SK-N-SH (cell line): ENCODE results near the gene MRPL53. TPM values are rescaled to one million over a fixed set of nuclear protein-coding genes. Genes with fewer than 3 reads are reported as not detected.

ENCODE experiments used
- CTCF ChIA-PET: fragments of 300-600, 350-600 bp; formaldehyde crosslinking; extraction: SDS; loops from one replicate; lab custom pipeline; 2021; lab: Yijun Ruan, JAX
- POLR2A ChIA-PET: fragments of 350-600 bp; sonication (Branson Sonifier 250); formaldehyde crosslinking; extraction: SDS; loops from one replicate; lab custom pipeline; 2020; ENCODE audit warnings: antibody characterized with exemption, inconsistent platforms; lab: Yijun Ruan, JAX
- DNase-seq: peaks from one replicate; pipeline ENCODE4 v3.0.0; 2012
- H2AFZ ChIP-seq: fragments of 200-600 bp; sonication (generic); 2 replicates; pipeline ENCODE4 v1.8.1; 2016; ENCODE audit warnings: antibody characterized with exemption, mild to moderate bottlenecking, low read depth
- H3F3A ChIP-seq: fragments of 200-600 bp; sonication (generic); replicated peaks from 2 replicates; pipeline ENCODE3; 2016; ENCODE audit warnings: antibody characterized with exemption, mild to moderate bottlenecking; ENCODE audit not compliant: insufficient read depth
- H3K27ac ChIP-seq, 2 experiments: fragments of 200-500 bp in 1 of 2; fragments of 200-600 bp in 1 of 2; sonication (Bioruptor generic) in 1 of 2; sonication (generic), shearing (Covaris generic) in 1 of 2; 2 replicates each; pipeline versions ENCODE4 v1.5.1 to v1.6.1; 2014 to 2016; ENCODE audit warnings: low read depth in 2 of 2, inconsistent platforms in 1 of 2, low read length in 1 of 2, mild to moderate bottlenecking in 1 of 2, mixed read lengths in 1 of 2
- H3K27me3 ChIP-seq: fragments of 200-600 bp; sonication (generic), shearing (Covaris generic); 2 replicates; pipeline ENCODE4 v1.6.1; 2016; ENCODE audit warnings: mixed run types; ENCODE audit not compliant: insufficient read depth
- H3K36me3 ChIP-seq, 2 experiments: fragments of 200-500 bp in 1 of 2; fragments of 200-600 bp in 1 of 2; sonication (Bioruptor generic) in 1 of 2; sonication (generic) in 1 of 2; replicated peaks in 1 of 2; 2 replicates each; pipeline versions ENCODE3 to v1.5.1; 2014 to 2016; ENCODE audit warnings: low read length in 1 of 2, mild to moderate bottlenecking in 1 of 2; ENCODE audit not compliant: insufficient read depth in 2 of 2, control insufficient read depth in 1 of 2
- H3K4me1 ChIP-seq, 2 experiments: fragments of 200-500 bp in 1 of 2; fragments of 200-600 bp in 1 of 2; sonication (Bioruptor generic) in 1 of 2; sonication (generic), shearing (Covaris generic) in 1 of 2; 2 replicates each; pipeline versions ENCODE4 v1.5.1 to v1.6.1; 2014 to 2016; ENCODE audit warnings: low read depth in 1 of 2, low read length in 1 of 2, mixed run types in 1 of 2; ENCODE audit not compliant: insufficient read depth in 2 of 2, control insufficient read depth in 1 of 2
- H3K4me2 ChIP-seq: fragments of 200-600 bp; sonication (generic), shearing (Covaris generic); 2 replicates; pipeline ENCODE4 v1.6.1; 2017; ENCODE audit warnings: mixed run types
- H3K4me3 ChIP-seq, 2 experiments: fragments of 200-500 bp in 1 of 2; fragments of 200-600 bp in 1 of 2; sonication (Bioruptor generic) in 1 of 2; sonication (generic), shearing (Covaris generic) in 1 of 2; 2 replicates each; pipeline versions ENCODE4 v1.5.1 to v1.8.1; 2014 to 2016; ENCODE audit warnings: low read depth in 2 of 2, inconsistent platforms in 1 of 2, low read length in 1 of 2, mild to moderate bottlenecking in 1 of 2, mixed read lengths in 1 of 2, moderate library complexity in 1 of 2
- H3K79me2 ChIP-seq: fragments of 200-600 bp; sonication (generic); 2 replicates; pipeline ENCODE4 v1.8.1; 2017; ENCODE audit warnings: mild to moderate bottlenecking; ENCODE audit not compliant: insufficient read depth
- H3K9ac ChIP-seq: fragments of 200-600 bp; sonication (generic); 2 replicates; pipeline ENCODE4 v1.6.1; 2017; ENCODE audit warnings: mixed run types
- H3K9me2 ChIP-seq: fragments of 200-600 bp; sonication (generic); 2 replicates; pipeline ENCODE4 v1.6.1; 2017; ENCODE audit warnings: mixed run types
- H3K9me3 ChIP-seq: fragments of 200-600 bp; sonication (generic); 2 replicates; pipeline ENCODE4 v1.6.1; 2017; ENCODE audit warnings: mixed run types, mild to moderate bottlenecking, moderate library complexity
- H4K20me1 ChIP-seq: fragments of 200-600 bp; sonication (generic); 2 replicates; pipeline ENCODE4 v1.6.1; 2017; ENCODE audit warnings: mild to moderate bottlenecking, mixed run types; ENCODE audit not compliant: insufficient read depth
- ELF1 ChIP-seq: IDR thresholded peaks from 2 replicates; pipeline ENCODE4 v1.4.0; 2012
- EP300 ChIP-seq, 2 experiments: IDR thresholded peaks; 2 replicates each; pipeline versions ENCODE4 v1.4.0 to v1.6.1; 2012; ENCODE audit warnings: borderline replicate concordance in 1 of 2, low read depth in 1 of 2, low read length in 1 of 2
- FOSL2 ChIP-seq: IDR thresholded peaks from 2 replicates; pipeline ENCODE4 v1.4.0; 2012; ENCODE audit warnings: low read depth, mild to moderate bottlenecking, moderate library complexity, borderline replicate concordance
- GATA2 ChIP-seq: sonication (generic); formaldehyde crosslinking; IDR thresholded peaks from 2 replicates; pipeline ENCODE4 v1.5.0; 2020; ENCODE audit warnings: mild to moderate bottlenecking, missing genetic modification reagents
- MAX ChIP-seq: IDR thresholded peaks from 2 replicates; pipeline ENCODE4 v1.4.0; 2012; ENCODE audit warnings: low read depth
- MEF2A ChIP-seq: IDR thresholded peaks from 2 replicates; pipeline ENCODE4 v1.4.0; 2012; ENCODE audit warnings: low read depth, borderline replicate concordance
- NFIC ChIP-seq: IDR thresholded peaks from 2 replicates; pipeline ENCODE4 v1.4.0; 2012; ENCODE audit warnings: borderline replicate concordance
- RAD21 ChIP-seq: IDR thresholded peaks from 2 replicates; pipeline ENCODE4 v1.6.1; 2012; ENCODE audit warnings: mild to moderate bottlenecking, low read length
- RFX5 ChIP-seq: IDR thresholded peaks from 2 replicates; pipeline ENCODE4 v1.6.1; 2012; ENCODE audit warnings: mild to moderate bottlenecking, improper control_type of control experiment, low read length
- RXRA ChIP-seq: IDR thresholded peaks from 2 replicates; pipeline ENCODE4 v1.4.0; 2012; ENCODE audit warnings: low read depth, mild to moderate bottlenecking, borderline replicate concordance
- SMC3 ChIP-seq: IDR thresholded peaks from 2 replicates; pipeline ENCODE4 v1.6.1; 2012; ENCODE audit warnings: low read depth, low read length, improper control_type of control experiment
- TAF1 ChIP-seq: IDR thresholded peaks from 2 replicates; pipeline ENCODE4 v1.6.1; 2012; ENCODE audit warnings: low read depth, mild to moderate bottlenecking, low read length, moderate library complexity, borderline replicate concordance
- TCF12 ChIP-seq: IDR thresholded peaks from 2 replicates; pipeline ENCODE4 v1.4.0; 2012
- TEAD4 ChIP-seq: IDR thresholded peaks from 2 replicates; pipeline ENCODE4 v1.4.0; 2012; ENCODE audit warnings: mild to moderate bottlenecking, borderline replicate concordance; ENCODE audit not compliant: insufficient read depth
- YY1 ChIP-seq: IDR thresholded peaks from 2 replicates; pipeline ENCODE4 v1.4.0; 2012; ENCODE audit warnings: low read depth, mild to moderate bottlenecking
- WGBS: methylation state at CpG from one replicate; pipeline ENCODE4 v1.1.6; 2017; ENCODE audit warnings: low lambda C conversion rate; 5-methylcytosine and 5-hydroxymethylcytosine counted together
- polyA plus RNA-seq, 3 experiments: library from polyadenylated mRNA; depleted of rRNA; stranded (reverse); fragments of >200 nt; gene quantifications; 2 replicates each; pipeline ENCODE4 v1.2.3, GENCODE V29; 2012
- TF ChIP-seq, protein P1 (sequence below): IDR thresholded peaks from 2 replicates; pipeline ENCODE4; 2012
- TF ChIP-seq, protein P2 (sequence below): fragments of 150-350 bp; IDR thresholded peaks from 2 replicates; pipeline ENCODE4 v1.6.1; 2016; ENCODE audit warnings: mild to moderate bottlenecking, low read depth, low read length
- TF ChIP-seq, protein P3 (sequence below): IDR thresholded peaks from 2 replicates; pipeline ENCODE4 v1.4.0; 2012; ENCODE audit warnings: low read depth, borderline replicate concordance

Gene MRPL53
- polyA plus RNA-seq, 1 of the 3 experiments (the other 2 are of a cell fraction), result 95.0 TPM

DNA sequence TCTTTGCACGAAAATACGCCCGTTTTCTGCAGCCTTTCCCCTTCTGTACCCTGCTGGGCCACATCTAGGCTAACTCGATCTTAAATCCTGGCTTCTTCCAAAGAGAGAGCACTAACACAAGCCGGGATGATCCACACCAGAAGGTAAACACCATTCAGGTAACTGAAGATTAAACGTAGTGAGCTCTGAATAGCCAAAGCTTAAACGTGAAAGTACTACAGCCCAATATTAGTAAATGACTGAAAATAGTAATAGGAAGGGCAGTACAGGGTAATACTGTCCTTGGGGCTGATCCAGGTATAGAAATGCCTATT lies 422 bp upstream of the MRPL53 start:
- TF ChIP-seq FOSL2, result no peak
- TF ChIP-seq ELF1, result no peak
- TF ChIP-seq SMC3, result no peak
- no peak for TF ChIP-seq GATA2
- TF ChIP-seq TAF1, result no peak
- no peak for TF ChIP-seq TCF12
- no peak for TF ChIP-seq NFIC
- no peak for TF ChIP-seq RXRA
- TF ChIP-seq TEAD4, result no peak
- no peak for TF ChIP-seq MAX
- TF ChIP-seq RAD21, result no peak
- TF ChIP-seq, protein P1, sequence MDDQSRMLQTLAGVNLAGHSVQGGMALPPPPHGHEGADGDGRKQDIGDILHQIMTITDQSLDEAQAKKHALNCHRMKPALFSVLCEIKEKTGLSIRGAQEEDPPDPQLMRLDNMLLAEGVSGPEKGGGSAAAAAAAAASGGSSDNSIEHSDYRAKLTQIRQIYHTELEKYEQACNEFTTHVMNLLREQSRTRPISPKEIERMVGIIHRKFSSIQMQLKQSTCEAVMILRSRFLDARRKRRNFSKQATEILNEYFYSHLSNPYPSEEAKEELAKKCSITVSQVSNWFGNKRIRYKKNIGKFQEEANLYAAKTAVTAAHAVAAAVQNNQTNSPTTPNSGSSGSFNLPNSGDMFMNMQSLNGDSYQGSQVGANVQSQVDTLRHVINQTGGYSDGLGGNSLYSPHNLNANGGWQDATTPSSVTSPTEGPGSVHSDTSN, result no peak
- TF ChIP-seq MEF2A, result no peak
- no peak for TF ChIP-seq RFX5
- TF ChIP-seq YY1, result no peak
- TF ChIP-seq EP300 (IDR thresholded peaks at IDR 0.05; ENCODE audit: borderline replicate concordance in 1 of 2, low read depth in 1 of 2, low read length in 1 of 2), result no peak
- TF ChIP-seq, protein P2, sequence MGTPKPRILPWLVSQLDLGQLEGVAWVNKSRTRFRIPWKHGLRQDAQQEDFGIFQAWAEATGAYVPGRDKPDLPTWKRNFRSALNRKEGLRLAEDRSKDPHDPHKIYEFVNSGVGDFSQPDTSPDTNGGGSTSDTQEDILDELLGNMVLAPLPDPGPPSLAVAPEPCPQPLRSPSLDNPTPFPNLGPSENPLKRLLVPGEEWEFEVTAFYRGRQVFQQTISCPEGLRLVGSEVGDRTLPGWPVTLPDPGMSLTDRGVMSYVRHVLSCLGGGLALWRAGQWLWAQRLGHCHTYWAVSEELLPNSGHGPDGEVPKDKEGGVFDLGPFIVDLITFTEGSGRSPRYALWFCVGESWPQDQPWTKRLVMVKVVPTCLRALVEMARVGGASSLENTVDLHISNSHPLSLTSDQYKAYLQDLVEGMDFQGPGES, result no peak
- TF ChIP-seq, protein P3, sequence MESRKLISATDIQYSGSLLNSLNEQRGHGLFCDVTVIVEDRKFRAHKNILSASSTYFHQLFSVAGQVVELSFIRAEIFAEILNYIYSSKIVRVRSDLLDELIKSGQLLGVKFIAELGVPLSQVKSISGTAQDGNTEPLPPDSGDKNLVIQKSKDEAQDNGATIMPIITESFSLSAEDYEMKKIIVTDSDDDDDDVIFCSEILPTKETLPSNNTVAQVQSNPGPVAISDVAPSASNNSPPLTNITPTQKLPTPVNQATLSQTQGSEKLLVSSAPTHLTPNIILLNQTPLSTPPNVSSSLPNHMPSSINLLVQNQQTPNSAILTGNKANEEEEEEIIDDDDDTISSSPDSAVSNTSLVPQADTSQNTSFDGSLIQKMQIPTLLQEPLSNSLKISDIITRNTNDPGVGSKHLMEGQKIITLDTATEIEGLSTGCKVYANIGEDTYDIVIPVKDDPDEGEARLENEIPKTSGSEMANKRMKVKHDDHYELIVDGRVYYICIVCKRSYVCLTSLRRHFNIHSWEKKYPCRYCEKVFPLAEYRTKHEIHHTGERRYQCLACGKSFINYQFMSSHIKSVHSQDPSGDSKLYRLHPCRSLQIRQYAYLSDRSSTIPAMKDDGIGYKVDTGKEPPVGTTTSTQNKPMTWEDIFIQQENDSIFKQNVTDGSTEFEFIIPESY, result no peak
- CTCF ChIA-PET, result interaction anchor here (0.9 to 3.9 kb wide), 5 partner anchors 9 to 114 kb away, joined by 3 to 28 read pairs (median 3); partner anchors contain the start of genes CCDC142 and TTC31

More for the DNA sequence above, 422 bp upstream of the MRPL53 start:
- 19% methylated on average over 7 of the region's 7 CpGs for WGBS
- Histone ChIP-seq H3F3A (peaks cover 33% of the 10 kb centered on the region), H3K9me3 (no peaks in the 10 kb centered on the region), H3K4me1 (peaks cover 6 to 7% of the 10 kb centered on the region in 2 experiments; a peak in 2 of 4 replicates), H3K4me2 (peak overlapping the region; percentile 93), H3K79me2 (peaks cover 16% of the 10 kb centered on the region; the same call in 1 of the 2 replicates), H3K9me2 (no peaks in the 10 kb centered on the region), H3K4me3 (peak overlapping the region; percentile 68 to 74), H3K27me3 (no peaks in the 10 kb centered on the region), H3K9ac (peak overlapping the region; percentile 72), H3K27ac (peak overlapping the region; percentile 78 to 94), H4K20me1 (no peaks in the 10 kb centered on the region), H2AFZ (peak overlapping the region; percentile 81), H3K36me3 (peaks cover 22 to 32% of the 10 kb centered on the region in 2 experiments)
- POLR2A ChIA-PET, result interaction anchor here (0.9 to 6.9 kb wide), 13 partner anchors 9 to 115 kb away, joined by 3 to 60 read pairs (median 6); partner anchors contain the start of genes AUP1, CCDC142, HTRA2 and INO80B
- DNase-seq, result no peak
